Spinal cord (tissue), 10 donors: ENCODE results near the gene C14orf39. TPM values are rescaled to one million over a fixed set of nuclear protein-coding genes. Genes with fewer than 3 reads are reported as not detected.

Experiments
- DNase-seq, 6 donors: peaks; one replicate each; pipeline versions ENCODE4 v3.0.0 to v3.0.0-alpha.2; 2013 to 2015; ENCODE audit warnings: low spot score in 6 of 6, low read depth in 4 of 6
- H3K27ac ChIP-seq: one replicate; pipeline ENCODE4 v1.5.1; 2013; ENCODE audit warnings: low read depth, low read length, control low read depth
- H3K27me3 ChIP-seq: one replicate; pipeline ENCODE4 v1.6.1; 2013; ENCODE audit warnings: low read length; ENCODE audit not compliant: control insufficient read depth, insufficient read depth
- H3K36me3 ChIP-seq: one replicate; pipeline ENCODE4 v1.6.1; 2013; ENCODE audit warnings: low read length; ENCODE audit not compliant: control insufficient read depth, insufficient read depth
- H3K4me1 ChIP-seq: one replicate; pipeline ENCODE4 v1.6.1; 2013; ENCODE audit warnings: low read length; ENCODE audit not compliant: control insufficient read depth, insufficient read depth
- H3K4me3 ChIP-seq: one replicate; pipeline ENCODE4 v1.5.1; 2013; ENCODE audit warnings: low read depth, low read length, control low read depth
- H3K9me3 ChIP-seq: one replicate; pipeline ENCODE4 v1.6.1; 2013; ENCODE audit warnings: low read length; ENCODE audit not compliant: control insufficient read depth, insufficient read depth
- WGBS: methylation state at CpG from one replicate; pipeline ENCODE4 v1.1.5; 2013; ENCODE audit warnings: missing lambda C conversion rate; ENCODE audit not compliant: insufficient coverage; 5-methylcytosine and 5-hydroxymethylcytosine counted together
- long read RNA-seq, 4 donors: transcript quantifications; one replicate each; lab custom pipeline, GENCODE V29; 2026
- polyA plus RNA-seq, 2 donors: library from polyadenylated mRNA; unstranded; fragments of 120-200 nt; gene quantifications; one replicate each; pipeline ENCODE4 v1.2.1, GENCODE V29; 2013; ENCODE audit not compliant: insufficient read length in 2 of 2
- total RNA-seq, 2 donors: library from RNA; depleted of rRNA in 1 of 2; stranded (reverse); fragments of 120-200 nt in 1 of 2; fragments of >200 nt in 1 of 2; gene quantifications; one replicate each; pipeline versions ENCODE4 v1.2.3 to v1.2.4, GENCODE V29; 2013 to 2014
- donor health status: healthy.

C14orf39 gene, protein sequence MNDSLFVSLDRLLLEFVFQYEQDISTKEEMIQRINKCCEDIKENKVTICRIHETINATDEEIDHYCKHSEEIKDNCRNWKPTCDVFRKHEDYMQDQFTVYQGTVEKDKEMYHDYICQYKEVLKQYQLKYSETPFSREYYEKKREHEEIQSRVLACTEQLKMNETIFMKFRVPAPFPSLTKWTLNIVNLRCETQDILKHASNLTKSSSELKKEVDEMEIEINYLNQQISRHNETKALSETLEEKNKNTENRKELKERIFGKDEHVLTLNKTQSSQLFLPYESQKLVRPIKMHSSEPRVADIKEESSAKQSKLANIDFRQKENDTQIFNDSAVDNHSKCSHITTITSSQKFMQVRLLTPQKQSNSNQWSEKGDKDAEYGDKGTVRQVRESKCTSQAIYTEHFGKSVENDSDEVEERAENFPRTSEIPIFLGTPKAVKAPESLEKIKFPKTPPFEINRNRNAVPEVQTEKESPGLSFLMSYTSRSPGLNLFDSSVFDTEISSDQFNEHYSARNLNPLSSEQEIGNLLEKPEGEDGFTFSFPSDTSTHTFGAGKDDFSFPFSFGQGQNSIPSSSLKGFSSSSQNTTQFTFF
- total RNA-seq, result under 1 TPM; 0.55 to 0.99 TPM
- under 1 TPM; 0.27 to 0.50 TPM for polyA plus RNA-seq
- long read RNA-seq, donor 1, result 0 reads
- long read RNA-seq, donor 2, result 0 reads
- long read RNA-seq, donor 3, result 0 reads
- long read RNA-seq, donor 4, partial matches to known transcripts, result 5 of 5 reads
- long read RNA-seq, donor 4, other reads (novel, unspliced or antisense), result 0 of 5 reads

DNA sequence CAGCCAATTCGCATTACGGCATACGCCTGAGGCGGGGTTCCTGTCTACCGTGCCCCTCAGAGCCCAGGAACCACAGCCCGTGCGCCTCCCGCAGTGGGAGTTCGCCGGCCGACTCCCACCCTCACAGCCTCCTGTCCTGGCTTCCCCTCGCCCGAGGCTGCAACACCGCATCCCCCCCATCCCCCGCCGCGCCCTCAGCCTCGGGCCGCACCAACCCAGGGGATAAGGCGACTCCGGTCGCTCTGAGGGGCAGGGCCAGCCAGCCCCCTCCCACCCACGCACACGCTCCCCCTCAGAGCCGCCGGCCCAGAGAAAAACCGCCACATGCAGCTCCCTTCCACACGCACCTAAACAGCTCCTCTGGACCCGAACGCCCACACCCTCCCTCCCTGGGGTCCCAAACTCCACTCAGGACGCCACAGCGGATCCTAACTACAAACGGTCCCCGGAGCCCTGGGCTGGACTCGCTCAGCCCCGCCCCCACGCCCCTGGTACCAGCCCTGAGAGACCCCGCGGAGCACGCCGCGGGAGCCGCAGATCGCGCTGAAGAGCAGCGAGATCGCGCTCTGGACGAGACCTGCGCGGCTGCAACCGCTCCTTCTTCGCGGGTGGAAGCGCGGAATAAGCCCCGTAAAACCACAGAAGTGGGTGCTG is at the start of gene C14orf39:
TSS of gene C14orf39 (minus strand) at position 466 of the 654 bp plus-strand sequence. CDS start 985 bp downstream, outside the sequence.
- peak within 1 kb of the TSS; percentile 39 for H3K4me3 ChIP-seq
- peaks cover 1% of the 10 kb centered on the region for H3K9me3 ChIP-seq
- H3K36me3 ChIP-seq, result no peaks in the 10 kb centered on the region
- peaks cover 58% of the 10 kb centered on the region for H3K27me3 ChIP-seq
- peak in 2 of 6 donors; percentile 70 to 74 for DNase-seq
- under 1% methylated on average over 57 of the region's 57 CpGs for WGBS
- peaks cover 13% of the 10 kb centered on the region for H3K4me1 ChIP-seq
- no peak within 1 kb of the TSS for H3K27ac ChIP-seq

DNA sequence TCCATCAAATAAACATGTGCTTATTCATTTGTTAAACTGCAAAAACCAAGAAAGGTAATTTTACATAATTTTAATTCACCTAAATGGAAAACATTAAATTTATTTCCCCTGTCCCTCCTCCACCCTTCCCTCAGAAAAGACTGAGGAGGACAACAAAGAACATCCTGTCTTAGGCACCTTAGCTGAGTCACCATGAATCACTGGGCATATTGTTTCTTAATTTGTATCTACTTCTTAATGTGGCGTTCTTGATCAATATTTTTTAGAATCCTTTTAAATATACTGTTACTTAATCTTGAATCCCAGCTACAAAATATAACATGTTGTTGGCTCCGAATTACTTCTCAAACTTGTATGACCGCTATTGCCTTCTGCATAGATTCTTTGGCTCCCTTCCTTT is 46.6 kb upstream of the C14orf39 start:
- Histone ChIP-seq H3K4me3 (no peak overlapping the region), H3K4me1 (no peaks in the 10 kb centered on the region), H3K36me3 (no peaks in the 10 kb centered on the region), H3K27me3 (peaks cover 6% of the 10 kb centered on the region), H3K9me3 (no peaks in the 10 kb centered on the region), H3K27ac (no peak overlapping the region)
- DNase-seq, result no peak
- WGBS, result 62% methylated on average over 2 of the region's 3 CpGs

DNA sequence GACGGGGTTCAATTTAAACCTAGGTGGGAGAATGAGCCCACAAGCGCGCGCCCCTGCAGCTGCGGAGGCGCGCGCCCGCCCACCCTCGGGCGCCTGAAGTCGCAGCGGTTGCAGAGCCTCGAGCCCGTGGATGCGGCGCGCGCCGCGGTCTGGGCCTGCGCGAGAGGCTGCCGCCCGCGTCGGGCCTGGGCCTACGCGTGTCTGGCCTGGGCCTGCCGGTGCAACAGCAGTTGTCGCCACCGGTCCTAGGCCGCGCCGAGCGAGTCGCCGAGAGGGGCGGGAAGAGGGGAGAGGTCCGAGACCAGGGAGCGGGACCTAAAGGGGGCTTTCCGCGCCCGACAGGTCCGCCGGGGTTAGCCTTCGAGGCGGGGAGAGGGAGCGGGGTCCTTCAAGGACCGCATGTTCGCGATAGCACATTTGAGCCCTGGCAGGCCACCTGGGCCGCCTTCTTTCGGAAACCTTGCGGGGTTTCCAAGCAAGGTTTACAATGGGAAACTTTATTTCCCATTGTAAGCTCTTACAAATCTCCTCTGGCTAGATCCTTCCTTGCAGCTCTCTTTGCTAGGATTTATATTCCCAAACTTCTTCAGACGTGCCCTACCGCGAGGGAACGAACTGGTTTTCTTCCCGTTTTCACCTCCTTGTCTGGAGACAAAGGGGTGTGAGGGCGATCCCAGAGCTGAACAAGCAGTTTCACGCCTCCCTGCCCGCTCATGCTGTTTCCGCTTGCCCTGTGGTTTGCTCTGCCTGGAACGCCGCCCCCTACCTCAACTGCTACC is 29.8 kb upstream of the C14orf39 start:
- Histone ChIP-seq H3K27me3 (peaks cover 74% of the 10 kb centered on the region), H3K36me3 (no peaks in the 10 kb centered on the region), H3K4me1 (peaks cover 22% of the 10 kb centered on the region), H3K9me3 (peaks cover 3% of the 10 kb centered on the region), H3K27ac (no peak overlapping the region), H3K4me3 (peak overlapping the region; percentile 26)
- WGBS, result 4% methylated on average over 66 of the region's 66 CpGs
- peak in 2 of 6 donors; percentile 55 to 70 for DNase-seq

DNA sequence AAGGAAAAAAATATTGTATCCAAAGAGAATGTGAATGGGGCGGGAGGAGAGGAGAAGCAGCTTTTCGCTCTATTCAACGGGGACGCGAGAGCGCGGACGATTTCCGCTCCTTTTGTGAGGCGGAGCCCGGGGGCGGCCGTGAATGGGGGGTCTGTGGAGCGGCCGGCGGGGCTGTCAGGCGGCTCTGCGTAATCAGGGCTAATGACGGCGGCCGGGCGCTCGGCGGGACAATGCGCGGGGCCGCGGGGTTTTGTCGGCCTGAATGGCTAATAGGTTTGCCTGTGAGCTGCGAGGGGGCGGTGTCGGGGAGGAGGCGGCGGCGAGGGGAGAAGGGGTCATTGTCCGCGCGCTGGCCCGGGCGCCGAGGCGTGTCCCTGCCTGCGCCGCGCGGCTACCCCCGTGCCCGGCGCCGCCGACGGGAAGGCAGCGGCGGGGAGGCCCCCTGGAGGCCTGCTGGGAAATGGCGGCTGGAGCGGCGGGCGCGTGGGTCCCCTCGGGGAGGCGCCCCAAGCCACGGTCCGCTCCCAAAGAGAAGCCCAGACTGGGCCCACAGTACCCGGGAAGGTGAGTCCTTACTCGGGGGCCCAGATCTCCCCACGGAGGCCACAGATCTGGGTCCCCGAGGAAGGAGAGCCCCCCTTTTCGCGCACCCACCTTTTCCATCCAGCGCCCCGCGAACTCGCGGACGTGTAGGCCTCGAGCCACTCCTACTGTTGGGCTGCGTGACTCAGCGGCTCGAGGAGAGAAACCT is 29.1 kb upstream of the C14orf39 start:
- under 1% methylated on average over 78 of the region's 79 CpGs for WGBS
- peaks cover 30% of the 10 kb centered on the region for H3K4me1 ChIP-seq
- H3K36me3 ChIP-seq, result no peaks in the 10 kb centered on the region
- peak overlapping the region; percentile 31 for H3K4me3 ChIP-seq
- DNase-seq, result peak in 2 of 6 donors; percentile 51 to 58
- H3K9me3 ChIP-seq, result peaks cover 3% of the 10 kb centered on the region
- no peak overlapping the region for H3K27ac ChIP-seq
- peaks cover 82% of the 10 kb centered on the region for H3K27me3 ChIP-seq

DNA sequence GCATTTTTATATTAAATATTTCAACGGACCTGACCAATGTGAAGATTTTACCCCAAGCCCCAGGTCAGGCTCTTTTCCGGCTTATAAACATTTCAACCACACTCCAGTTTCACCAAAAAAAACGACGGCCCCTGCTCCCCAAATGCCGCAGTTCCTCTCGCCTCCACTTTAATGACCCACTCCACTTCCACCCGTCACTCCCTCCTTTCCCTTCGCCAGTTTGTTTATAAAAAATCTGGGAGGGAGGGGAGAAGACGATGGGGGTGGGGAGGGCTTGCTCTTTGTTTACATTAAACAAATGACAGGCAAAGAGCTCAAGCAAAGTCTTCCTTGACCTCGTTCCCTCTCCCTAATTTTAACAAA is 28.5 kb upstream of the C14orf39 start:
- H3K4me3 ChIP-seq, result peak overlapping the region; percentile 31
- 2% methylated on average over 4 of the region's 10 CpGs for WGBS

DNA sequence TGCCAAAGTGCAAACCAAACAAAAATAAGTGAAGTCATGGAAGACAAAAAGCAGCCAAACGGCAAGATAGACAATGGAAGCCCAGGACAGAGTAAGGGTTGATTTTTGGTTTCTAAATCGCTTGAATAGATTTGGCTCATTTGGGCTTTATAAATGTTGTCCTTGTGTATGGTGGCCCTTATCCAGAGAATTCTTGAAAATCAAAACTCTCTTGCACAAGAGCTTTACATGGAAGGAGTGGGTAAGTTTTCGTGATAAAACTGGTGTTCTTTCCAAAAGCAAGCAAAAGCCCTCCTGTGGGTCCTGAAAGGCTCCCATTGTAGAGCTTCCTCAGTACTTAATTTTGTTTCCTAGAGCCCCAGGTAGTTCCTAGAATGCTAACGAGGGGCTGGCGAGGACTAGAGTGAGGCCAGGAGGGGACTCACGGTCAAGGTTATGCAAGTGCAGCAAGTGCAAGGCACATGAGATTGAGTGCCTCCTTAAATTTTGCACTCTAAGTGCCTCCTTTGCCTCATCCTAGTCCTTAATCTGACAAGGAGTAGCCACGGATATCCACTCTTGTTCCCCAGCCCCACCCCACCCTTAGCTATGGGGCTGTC is 27.2 kb upstream of the C14orf39 start:
- H3K36me3 ChIP-seq, result no peaks in the 10 kb centered on the region
- no peak overlapping the region for H3K4me3 ChIP-seq
- H3K27ac ChIP-seq, result no peak overlapping the region
- peaks cover 43% of the 10 kb centered on the region for H3K4me1 ChIP-seq
- H3K27me3 ChIP-seq, result peaks cover 96% of the 10 kb centered on the region
- peaks cover 3% of the 10 kb centered on the region for H3K9me3 ChIP-seq
- peak in 1 of 6 donors; percentile 11 for DNase-seq
- WGBS, result 3% methylated on average over 4 of the region's 7 CpGs

More for the DNA sequence above, 28.5 kb upstream of the C14orf39 start:
- H3K27ac ChIP-seq, result no peak overlapping the region
- no peaks in the 10 kb centered on the region for H3K36me3 ChIP-seq
- H3K9me3 ChIP-seq, result peaks cover 3% of the 10 kb centered on the region
- H3K4me1 ChIP-seq, result peaks cover 35% of the 10 kb centered on the region
- peaks cover 88% of the 10 kb centered on the region for H3K27me3 ChIP-seq
- no peak for DNase-seq

DNA sequence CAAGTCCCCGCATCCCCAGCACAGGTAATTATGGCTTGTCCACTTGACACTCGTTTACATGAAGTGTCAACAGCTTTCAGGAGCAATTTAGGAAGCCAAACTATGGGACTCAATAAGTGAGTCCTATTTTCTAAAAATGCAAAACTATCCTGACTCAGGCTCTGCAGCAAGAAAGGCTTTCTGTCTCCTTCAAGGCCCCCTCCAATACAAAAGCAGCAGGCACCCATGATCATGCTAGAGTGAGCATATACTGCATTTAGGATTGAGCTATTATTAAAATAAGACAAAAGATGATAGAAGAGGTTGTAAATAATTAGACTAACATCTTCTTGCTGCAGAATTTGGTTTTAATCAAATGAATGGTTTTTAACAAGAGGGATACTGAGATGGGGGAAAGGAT is 26.3 kb upstream of the C14orf39 start:
- H3K4me1 ChIP-seq, result peaks cover 44% of the 10 kb centered on the region
- no peak overlapping the region for H3K4me3 ChIP-seq
- peak in 1 of 6 donors; percentile 16 for DNase-seq
- H3K36me3 ChIP-seq, result no peaks in the 10 kb centered on the region
- peaks cover 3% of the 10 kb centered on the region for H3K9me3 ChIP-seq
- H3K27me3 ChIP-seq, result peaks cover 99% of the 10 kb centered on the region
- WGBS, result 10% methylated on average over 2 of the region's 2 CpGs
- H3K27ac ChIP-seq, result no peak overlapping the region

DNA sequence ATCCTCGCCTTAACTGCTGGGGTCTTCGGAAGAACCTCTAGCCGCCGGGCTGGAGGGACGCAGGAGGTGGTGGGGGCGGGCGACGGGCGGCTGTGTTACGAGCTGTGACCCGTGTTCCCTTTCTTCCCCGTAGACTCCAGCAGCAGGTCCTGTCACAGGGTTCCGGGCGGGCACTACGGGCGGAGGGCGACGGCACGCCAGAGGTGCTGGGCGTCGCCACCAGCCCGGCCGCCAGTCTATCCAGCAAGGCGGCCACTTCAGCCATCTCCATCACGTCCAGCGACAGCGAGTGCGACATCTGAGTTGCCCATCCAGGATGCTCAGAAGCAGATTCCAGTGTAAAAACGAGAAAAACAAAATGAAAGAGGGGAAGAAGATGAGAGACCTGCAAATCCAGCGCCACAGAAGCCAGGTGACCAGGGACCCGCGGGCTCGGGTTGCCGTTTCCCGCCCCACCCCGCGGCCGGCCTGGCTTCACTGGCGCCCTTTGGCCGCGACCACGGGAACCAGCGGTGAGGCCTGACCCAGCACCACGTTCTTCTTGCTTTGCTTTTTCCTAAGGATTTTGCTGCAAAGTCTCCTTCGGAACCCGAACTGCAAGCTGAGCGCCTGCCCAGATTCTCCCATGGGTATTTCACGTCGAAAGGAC is 25.2 kb upstream of the C14orf39 start:
- Histone ChIP-seq H3K4me1 (peaks cover 51% of the 10 kb centered on the region), H3K27ac (no peak overlapping the region), H3K27me3 (peaks cover 99% of the 10 kb centered on the region), H3K9me3 (peaks cover 3% of the 10 kb centered on the region), H3K36me3 (no peaks in the 10 kb centered on the region), H3K4me3 (no peak overlapping the region)
- under 1% methylated on average over 44 of the region's 49 CpGs for WGBS
- DNase-seq, result peak in 2 of 6 donors; percentile 13 to 35
